Endometrial microvascular endothelial cells (primary cell): ENCODE results near the gene PTBP1. TPM values are rescaled to one million over a fixed set of nuclear protein-coding genes. Genes with fewer than 3 reads are reported as not detected.

ENCODE experiments used
- total RNA-seq: library from RNA; depleted of rRNA; stranded (reverse); fragments of >200 nt; gene quantifications from one replicate; pipeline ENCODE4 v1.2.3, GENCODE V29; 2015; ENCODE audit errors: inconsistent ontology term

PTBP1 gene
- total RNA-seq, 1 donor from 2014 or later = 307 TPM

Other genes with a start within 250 kb of the PTBP1 start
- gene BSG, start 224.9 kb upstream of the PTBP1 start, total RNA-seq = 537 TPM
- 0.37 TPM for gene HCN2, start 207.6 kb upstream of the PTBP1 start, total RNA-seq
- 25.9 TPM for gene POLRMT, start 163.9 kb upstream of the PTBP1 start, total RNA-seq
- gene FGF22, start 157.6 kb upstream of the PTBP1 start, total RNA-seq = not detected
- 136 TPM for gene RNF126, start 134.2 kb upstream of the PTBP1 start, total RNA-seq
- 55.0 TPM for gene FSTL3, start 121.1 kb upstream of the PTBP1 start, total RNA-seq
- not detected for gene PRSS57, start 102.0 kb upstream of the PTBP1 start, total RNA-seq
- not detected for gene PALM, start 88.5 kb upstream of the PTBP1 start, total RNA-seq
- not detected for gene MISP, start 46.3 kb upstream of the PTBP1 start, total RNA-seq
- gene PLPPR3, start 24.5 kb downstream of the PTBP1 start, total RNA-seq = 1.5 TPM
- not detected for gene AZU1, start 30.4 kb downstream of the PTBP1 start, total RNA-seq
- not detected for gene PRTN3, start 43.5 kb downstream of the PTBP1 start, total RNA-seq
- not detected for gene ELANE, start 54.9 kb downstream of the PTBP1 start, total RNA-seq
- gene CFD, start 62.2 kb downstream of the PTBP1 start, total RNA-seq = 5.4 TPM
- gene MED16, start 95.7 kb downstream of the PTBP1 start, total RNA-seq = 48.9 TPM
- not detected for gene RNU6-9, start 96.0 kb downstream of the PTBP1 start, total RNA-seq
- 52.3 TPM for gene R3HDM4, start 115.8 kb downstream of the PTBP1 start, total RNA-seq
- not detected for gene KISS1R, start 119.9 kb downstream of the PTBP1 start, total RNA-seq
- gene ARID3A, start 128.6 kb downstream of the PTBP1 start, total RNA-seq = 9.1 TPM
- gene WDR18, start 186.9 kb downstream of the PTBP1 start, total RNA-seq = 49.7 TPM
- not detected for gene GRIN3B, start 203.0 kb downstream of the PTBP1 start, total RNA-seq
- 124 TPM for gene TMEM259, start 223.7 kb downstream of the PTBP1 start, total RNA-seq
- not detected for gene RNU6-2, start 224.1 kb downstream of the PTBP1 start, total RNA-seq
- gene CNN2, start 229.2 kb downstream of the PTBP1 start, total RNA-seq = 237 TPM
- 1.8 TPM for gene ABCA7, start 242.7 kb downstream of the PTBP1 start, total RNA-seq